ENCODE results near the gene PHKG2.
A peak's percentile ranks its signal among the peaks of the same experiment; 100 is the strongest.

PHKG2 gene

GRCh38 chr16:30797670-30798309, 49.6 kb downstream of the PHKG2 start:
- H3K4me3 ChIP-seq (ENCODE audit: low read depth, low read length), result no peak overlapping the region
- no peak for TF ChIP-seq MAX (IDR thresholded peaks at IDR 0.05; ENCODE audit: low read depth, low read length)
- TF ChIP-seq CTCF (IDR thresholded peaks at IDR 0.05; ENCODE audit: low read depth, low read length), result peak; percentile 24
- no peak for DNase-seq (ENCODE audit: low read depth)

All from NB4 (cell line).